ENCODE data around the gene GTF3C4.

Gene GTF3C4

GRCh38 chr9:132739710-132740310, 69.5 kb downstream of the GTF3C4 start:
- no peak for DNase-seq

GRCh38 chr9:132740526-132741309, 70.5 kb downstream of the GTF3C4 start:
- no peak for DNase-seq

GRCh38 chr9:132742821-132743311, 72.6 kb downstream of the GTF3C4 start:
- no peak for DNase-seq

GRCh38 chr9:132743931-132744479, 73.7 kb downstream of the GTF3C4 start:
- no peak for DNase-seq
